Stimulated activated CD4-positive, alpha-beta T cell treated with anti-CD3 and anti-CD28 coated beads, TNF-alpha, amount 100 ng/mL, for 1 hour (primary cell): ENCODE results near the gene AFF3.
"Not testable (repeated sequence)": the region's sequence is repeated elsewhere in the genome, so short reads cannot be mapped to it uniquely, and the experiment has no call there.

Experiments used
- DNase-seq, 3 donors: peaks; one replicate each; pipeline ENCODE4 v3.0.0-alpha.2; 2020; ENCODE audit warnings: low read depth in 3 of 3, low spot score in 1 of 3

The AFF3 gene

GRCh38 chr2:99772591-99773331 is 369.6 kb downstream of the AFF3 start:
- DNase-seq: no peak

- no peak for DNase-seq
Observed at GRCh38 chr2:99771681-99772333, 370.6 kb downstream of the AFF3 start.

GRCh38 chr2:99770876-99771275 is 371.5 kb downstream of the AFF3 start:
- DNase-seq: no peak

- no peak for DNase-seq
Observed at GRCh38 chr2:99765731-99766318, 376.6 kb downstream of the AFF3 start.

GRCh38 chr2:99763764-99764163 is 378.6 kb downstream of the AFF3 start:
- no peak for DNase-seq

- no peak for DNase-seq
Observed at GRCh38 chr2:99762714-99763113, 379.7 kb downstream of the AFF3 start.

- DNase-seq: no peak
Observed at GRCh38 chr2:99757611-99758114, 384.7 kb downstream of the AFF3 start.

GRCh38 chr2:99756059-99756458 is 386.3 kb downstream of the AFF3 start:
- no peak for DNase-seq

- no peak for DNase-seq
Observed at GRCh38 chr2:99754210-99754609, 388.2 kb downstream of the AFF3 start.

- no peak for DNase-seq
Observed at GRCh38 chr2:99753505-99753904, 388.9 kb downstream of the AFF3 start.

- DNase-seq: no peak
Observed at GRCh38 chr2:99748344-99748743, 394.0 kb downstream of the AFF3 start.

GRCh38 chr2:99747842-99748241 is 394.5 kb downstream of the AFF3 start:
- DNase-seq: no peak

GRCh38 chr2:99743146-99743545 is 399.2 kb downstream of the AFF3 start:
- no peak for DNase-seq

- no peak for DNase-seq
Observed at GRCh38 chr2:99737537-99737936, 404.9 kb downstream of the AFF3 start.

GRCh38 chr2:99735753-99736152 is 406.6 kb downstream of the AFF3 start:
- no peak for DNase-seq

- not testable (repeated sequence) for DNase-seq
Observed at GRCh38 chr2:99735314-99735713, 407.1 kb downstream of the AFF3 start.

GRCh38 chr2:99734236-99734635 is 408.2 kb downstream of the AFF3 start:
- DNase-seq: no peak

GRCh38 chr2:99729104-99730025 is 413.0 kb downstream of the AFF3 start:
- DNase-seq: no peak

- no peak for DNase-seq
Observed at GRCh38 chr2:99728166-99728565, 414.2 kb downstream of the AFF3 start.

- DNase-seq: no peak
Observed at GRCh38 chr2:99727199-99727598, 415.2 kb downstream of the AFF3 start.

- no peak for DNase-seq
Observed at GRCh38 chr2:99726691-99727090, 415.7 kb downstream of the AFF3 start.
